Measurements from ENCODE around the gene CSMD2.

Gene CSMD2

DNA sequence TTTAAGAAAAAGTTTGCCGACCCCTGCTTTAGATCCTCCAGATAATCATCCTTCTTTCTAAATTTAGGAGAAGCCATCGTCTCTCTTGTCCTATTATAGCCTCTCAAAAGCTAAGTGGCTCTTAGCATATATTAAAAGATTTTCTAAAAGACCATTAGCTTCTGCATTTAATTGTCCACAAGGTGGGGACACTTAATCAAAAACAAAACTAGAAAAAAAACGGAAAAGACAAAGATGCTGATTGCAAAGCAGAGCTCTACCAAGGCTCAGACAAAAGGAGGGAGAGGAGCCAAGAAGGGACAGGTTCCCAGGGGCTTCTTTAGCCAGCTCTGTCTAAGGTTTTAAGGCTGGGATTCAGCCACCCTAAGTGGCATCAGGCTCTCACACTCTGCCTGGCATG, 429.4 kb downstream of the CSMD2 start:
- peaks cover 12% of the 10 kb centered on the region for H3K27me3 ChIP-seq
- H3K4me1 ChIP-seq (ENCODE audit: control insufficient read depth in 1 of 2, insufficient read depth in 1 of 2, low read depth in 1 of 2, low read length in 1 of 2), result no peaks in the 10 kb centered on the region
- H3K4me3 ChIP-seq (ENCODE audit: low read depth in 1 of 2, low read length in 1 of 2), result no peak overlapping the region
- H3K27ac ChIP-seq, result no peak overlapping the region
- TF ChIP-seq, protein P1, sequence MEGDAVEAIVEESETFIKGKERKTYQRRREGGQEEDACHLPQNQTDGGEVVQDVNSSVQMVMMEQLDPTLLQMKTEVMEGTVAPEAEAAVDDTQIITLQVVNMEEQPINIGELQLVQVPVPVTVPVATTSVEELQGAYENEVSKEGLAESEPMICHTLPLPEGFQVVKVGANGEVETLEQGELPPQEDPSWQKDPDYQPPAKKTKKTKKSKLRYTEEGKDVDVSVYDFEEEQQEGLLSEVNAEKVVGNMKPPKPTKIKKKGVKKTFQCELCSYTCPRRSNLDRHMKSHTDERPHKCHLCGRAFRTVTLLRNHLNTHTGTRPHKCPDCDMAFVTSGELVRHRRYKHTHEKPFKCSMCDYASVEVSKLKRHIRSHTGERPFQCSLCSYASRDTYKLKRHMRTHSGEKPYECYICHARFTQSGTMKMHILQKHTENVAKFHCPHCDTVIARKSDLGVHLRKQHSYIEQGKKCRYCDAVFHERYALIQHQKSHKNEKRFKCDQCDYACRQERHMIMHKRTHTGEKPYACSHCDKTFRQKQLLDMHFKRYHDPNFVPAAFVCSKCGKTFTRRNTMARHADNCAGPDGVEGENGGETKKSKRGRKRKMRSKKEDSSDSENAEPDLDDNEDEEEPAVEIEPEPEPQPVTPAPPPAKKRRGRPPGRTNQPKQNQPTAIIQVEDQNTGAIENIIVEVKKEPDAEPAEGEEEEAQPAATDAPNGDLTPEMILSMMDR (IDR thresholded peaks at IDR 0.05), result no peak
- no peaks in the 10 kb centered on the region for H3K9me3 ChIP-seq
- H3K36me3 ChIP-seq, result no peaks in the 10 kb centered on the region

DNA sequence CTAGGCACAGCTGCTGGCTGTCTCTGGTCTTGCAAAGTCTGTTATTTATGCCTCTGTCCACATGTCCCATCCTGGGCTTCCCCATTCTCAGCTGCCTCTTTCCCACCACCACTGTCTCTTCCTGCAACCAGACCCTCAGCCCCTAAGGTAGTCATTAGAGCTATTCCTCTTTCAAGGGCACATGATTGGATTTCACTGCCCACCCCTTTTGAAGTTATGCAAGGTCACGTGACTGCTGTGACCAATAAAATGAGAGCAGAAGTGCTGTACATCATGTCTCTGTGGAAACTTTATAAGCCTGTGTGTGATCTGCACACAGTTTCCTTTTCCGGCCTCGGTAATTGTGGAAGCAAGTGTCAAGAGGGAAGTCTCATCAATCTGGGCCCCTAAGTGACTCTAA, 437.7 kb downstream of the CSMD2 start:
- Histone ChIP-seq H3K4me1 (ENCODE audit: control insufficient read depth in 1 of 2, insufficient read depth in 1 of 2, low read depth in 1 of 2, low read length in 1 of 2) (no peaks in the 10 kb centered on the region), H3K9me3 (no peaks in the 10 kb centered on the region), H3K27ac (no peak overlapping the region), H3K4me3 (ENCODE audit: low read depth in 1 of 2, low read length in 1 of 2) (no peak overlapping the region), H3K27me3 (peaks cover 9% of the 10 kb centered on the region), H3K36me3 (no peaks in the 10 kb centered on the region)
- TF ChIP-seq, protein P1 (IDR thresholded peaks at IDR 0.05), result no peak

DNA sequence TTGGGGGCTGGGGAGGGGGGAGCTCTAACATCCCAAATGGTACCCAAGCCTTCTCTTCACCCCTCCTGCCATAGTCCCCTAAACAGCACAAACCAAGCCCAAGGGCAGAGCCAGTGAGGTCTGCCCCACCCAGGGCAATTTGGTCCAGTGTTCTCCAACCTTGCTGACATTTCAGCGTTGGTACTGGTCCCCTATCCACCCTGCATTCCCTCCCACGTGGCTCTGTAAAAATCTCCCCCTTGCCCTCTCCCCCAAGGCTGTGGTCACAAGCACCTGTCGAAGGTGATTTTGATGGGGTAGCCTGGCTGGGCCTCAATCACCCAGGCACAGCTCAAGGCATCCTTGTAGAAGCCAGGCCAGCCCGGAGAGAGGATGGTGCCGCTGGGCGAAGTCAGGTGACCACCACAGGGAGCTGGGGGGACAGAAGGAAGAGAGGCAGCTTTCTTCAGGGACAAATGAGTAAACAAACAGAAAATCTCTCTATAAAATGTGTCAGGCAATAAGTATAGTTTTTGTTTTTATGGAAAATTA, 438.7 kb downstream of the CSMD2 start:
- H3K4me1 ChIP-seq (ENCODE audit: control insufficient read depth in 1 of 2, insufficient read depth in 1 of 2, low read depth in 1 of 2, low read length in 1 of 2), result no peaks in the 10 kb centered on the region
- H3K27ac ChIP-seq, result no peak overlapping the region
- H3K4me3 ChIP-seq (ENCODE audit: low read depth in 1 of 2, low read length in 1 of 2), result no peak overlapping the region
- no peaks in the 10 kb centered on the region for H3K9me3 ChIP-seq
- TF ChIP-seq, protein P1 (IDR thresholded peaks at IDR 0.05), result no peak
- H3K36me3 ChIP-seq, result no peaks in the 10 kb centered on the region
- H3K27me3 ChIP-seq, result peaks cover 5% of the 10 kb centered on the region

DNA sequence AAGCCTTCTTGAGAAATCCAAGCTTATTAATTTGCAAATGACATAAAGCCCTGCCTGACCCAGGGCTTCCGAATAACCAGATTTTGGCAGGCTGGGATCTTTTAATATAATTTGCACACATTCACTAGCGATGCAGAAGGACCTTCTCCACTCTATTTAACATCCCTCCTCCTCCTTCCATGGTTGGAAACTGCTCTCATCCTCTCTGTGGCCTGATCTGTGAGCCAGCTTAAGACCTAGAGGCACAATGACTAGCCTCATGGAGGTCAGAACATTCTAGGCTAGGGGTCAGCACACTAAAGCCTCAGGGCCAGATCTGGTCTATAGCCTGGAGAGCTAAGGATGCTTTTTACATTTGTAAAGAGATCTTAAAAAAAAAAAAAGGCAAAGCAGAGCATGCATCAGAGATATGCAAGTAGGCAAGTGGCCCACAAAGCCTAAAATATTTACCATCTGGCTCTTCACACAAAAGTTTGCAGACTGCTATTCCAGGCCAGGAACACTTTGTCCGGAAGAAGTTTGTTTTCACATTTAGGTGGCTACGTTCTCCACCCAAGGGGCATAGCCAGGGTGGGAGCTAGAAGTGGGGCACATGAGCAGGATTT, 439.4 kb downstream of the CSMD2 start:
- peaks cover 5% of the 10 kb centered on the region for H3K27me3 ChIP-seq
- TF ChIP-seq, protein P1 (IDR thresholded peaks at IDR 0.05), result no peak
- H3K9me3 ChIP-seq, result no peaks in the 10 kb centered on the region
- H3K36me3 ChIP-seq, result no peaks in the 10 kb centered on the region
- no peaks in the 10 kb centered on the region for H3K4me1 ChIP-seq (ENCODE audit: control insufficient read depth in 1 of 2, insufficient read depth in 1 of 2, low read depth in 1 of 2, low read length in 1 of 2)
- no peak overlapping the region for H3K4me3 ChIP-seq (ENCODE audit: low read depth in 1 of 2, low read length in 1 of 2)
- no peak overlapping the region for H3K27ac ChIP-seq

DNA sequence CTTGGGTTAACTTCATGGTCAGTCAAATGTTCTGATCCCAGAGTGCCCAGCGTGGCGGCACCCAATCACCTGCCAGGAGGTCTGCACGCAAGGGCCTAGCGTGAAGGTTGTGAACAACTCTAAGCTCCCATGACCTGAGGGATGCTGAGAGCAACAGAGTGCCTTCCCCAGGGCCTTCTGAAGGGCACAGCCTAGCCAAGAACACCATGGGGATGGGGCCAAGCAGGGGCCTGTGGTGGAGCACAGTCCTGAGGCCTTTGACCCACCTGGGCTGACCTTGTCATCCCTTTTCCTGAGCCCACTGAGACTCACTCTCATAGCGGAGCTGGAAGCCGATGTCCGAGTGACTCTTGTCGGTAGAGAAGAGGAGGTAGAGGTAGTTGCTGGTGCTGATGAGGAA, 440.0 kb downstream of the CSMD2 start:
- H3K27me3 ChIP-seq, result peaks cover 4% of the 10 kb centered on the region
- no peak overlapping the region for H3K4me3 ChIP-seq (ENCODE audit: low read depth in 1 of 2, low read length in 1 of 2)
- H3K9me3 ChIP-seq, result no peaks in the 10 kb centered on the region
- TF ChIP-seq, protein P1 (IDR thresholded peaks at IDR 0.05), result no peak
- H3K36me3 ChIP-seq, result no peaks in the 10 kb centered on the region
- no peaks in the 10 kb centered on the region for H3K4me1 ChIP-seq (ENCODE audit: control insufficient read depth in 1 of 2, insufficient read depth in 1 of 2, low read depth in 1 of 2, low read length in 1 of 2)
- H3K27ac ChIP-seq, result no peak overlapping the region

All from neutrophil (primary cell).